ENCODE data around the gene BMI1. TPM values are rescaled to one million over a fixed set of nuclear protein-coding genes. Genes with fewer than 3 reads are reported as not detected.

BMI1 gene
- total RNA-seq, 1 experiment from 2014 or later, result 6.8 TPM

DNA sequence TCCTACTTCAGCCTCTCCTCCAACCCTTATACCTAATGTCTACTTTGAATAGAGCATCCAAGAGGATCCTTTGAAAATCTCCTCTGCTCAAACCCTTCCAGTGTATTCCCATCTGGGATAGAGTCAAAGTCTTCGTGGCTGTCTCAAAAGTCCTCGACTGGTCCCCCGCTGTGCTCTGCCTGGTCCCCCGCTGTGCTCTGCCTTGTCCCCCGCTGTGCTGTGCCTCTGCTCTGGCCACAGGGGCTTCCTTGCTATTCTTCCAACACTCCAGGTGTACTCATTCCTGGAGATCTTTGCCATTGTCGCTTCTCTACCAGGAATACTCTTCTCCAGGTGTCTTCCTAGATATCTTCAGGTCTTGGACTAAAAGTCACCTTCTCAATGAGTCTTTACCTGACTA, 40.8 kb upstream of the BMI1 start:
- Mint-ChIP-seq H3K4me1 (peaks cover 28 to 30% of the 10 kb centered on the region in 2 experiments), H3K27ac (0 out of 7 replicates have a peak overlapping the region, but pooled peaks of 1 of the 3 experiments have one; percentile 35), H3K27me3 (ENCODE audit: low read depth) (peaks cover 9% of the 10 kb centered on the region), H3K4me3 (peak overlapping the region in 1 of 2 experiments; percentile 2; a peak in 1 of 5 replicates), H3K9me3 (no peaks in the 10 kb centered on the region), H3K36me3 (ENCODE audit: insufficient read depth in 1 of 3, low read depth in 3 of 3) (no peaks in the 10 kb centered on the region)
- no peak overlapping the region for H4K91ac ChIP-seq (ENCODE audit: insufficient read length, low read depth, low read length)
- no peaks in the 10 kb centered on the region for H3K9me3 ChIP-seq (ENCODE audit: control insufficient read depth, low read depth, low read length)
- H3K79me1 ChIP-seq (ENCODE audit: insufficient read depth, low read depth, low read length, poor library complexity, severe bottlenecking), result no peaks in the 10 kb centered on the region
- H3K4me1 ChIP-seq (ENCODE audit: insufficient read depth, low read length), result peaks cover 13% of the 10 kb centered on the region; the same call in 1 of the 2 replicates
- no peak overlapping the region for H2BK15ac ChIP-seq (ENCODE audit: low read depth, low read length)
- WGBS (ENCODE audit: extremely low coverage, insufficient read length, low lambda C conversion rate), result no CpG with 5 or more reads among the region's 6 CpGs
- no peak overlapping the region for H2AFZ ChIP-seq (ENCODE audit: low read length)
- no peak overlapping the region for H3T11ph ChIP-seq (ENCODE audit: low read length)
- no peak overlapping the region for H2AK5ac ChIP-seq (ENCODE audit: insufficient read length, low read length)
- H3K18ac ChIP-seq (ENCODE audit: insufficient read length, low read depth, low read length), result no peak overlapping the region
- no peaks in the 10 kb centered on the region for H3K79me2 ChIP-seq (ENCODE audit: insufficient read depth, low read length)
- peak; percentile 42 for DNase-seq
- no peak overlapping the region for H2BK5ac ChIP-seq (ENCODE audit: insufficient read length, low read length)
- TF ChIP-seq, protein P1, sequence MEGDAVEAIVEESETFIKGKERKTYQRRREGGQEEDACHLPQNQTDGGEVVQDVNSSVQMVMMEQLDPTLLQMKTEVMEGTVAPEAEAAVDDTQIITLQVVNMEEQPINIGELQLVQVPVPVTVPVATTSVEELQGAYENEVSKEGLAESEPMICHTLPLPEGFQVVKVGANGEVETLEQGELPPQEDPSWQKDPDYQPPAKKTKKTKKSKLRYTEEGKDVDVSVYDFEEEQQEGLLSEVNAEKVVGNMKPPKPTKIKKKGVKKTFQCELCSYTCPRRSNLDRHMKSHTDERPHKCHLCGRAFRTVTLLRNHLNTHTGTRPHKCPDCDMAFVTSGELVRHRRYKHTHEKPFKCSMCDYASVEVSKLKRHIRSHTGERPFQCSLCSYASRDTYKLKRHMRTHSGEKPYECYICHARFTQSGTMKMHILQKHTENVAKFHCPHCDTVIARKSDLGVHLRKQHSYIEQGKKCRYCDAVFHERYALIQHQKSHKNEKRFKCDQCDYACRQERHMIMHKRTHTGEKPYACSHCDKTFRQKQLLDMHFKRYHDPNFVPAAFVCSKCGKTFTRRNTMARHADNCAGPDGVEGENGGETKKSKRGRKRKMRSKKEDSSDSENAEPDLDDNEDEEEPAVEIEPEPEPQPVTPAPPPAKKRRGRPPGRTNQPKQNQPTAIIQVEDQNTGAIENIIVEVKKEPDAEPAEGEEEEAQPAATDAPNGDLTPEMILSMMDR (conservative IDR thresholded peaks at IDR 0.05), result no peak
- no peak overlapping the region for H3K23ac ChIP-seq (ENCODE audit: insufficient read length, low read depth, low read length)
- H3K14ac ChIP-seq (ENCODE audit: insufficient read depth, low read length), result no peak overlapping the region
- no peak overlapping the region for H2BK120ac ChIP-seq (ENCODE audit: low read depth, low read length, poor library complexity, severe bottlenecking)
- H2BK20ac ChIP-seq (ENCODE audit: low read depth, low read length, poor library complexity, severe bottlenecking), result no peak overlapping the region
- no peaks in the 10 kb centered on the region for H3K23me2 ChIP-seq (ENCODE audit: insufficient read length, low read depth, low read length, poor library complexity, severe bottlenecking)
- H3K4ac ChIP-seq (ENCODE audit: low read depth, low read length), result no peak overlapping the region
- H4K20me1 ChIP-seq (ENCODE audit: control insufficient read depth, insufficient read depth, insufficient read length), result no peaks in the 10 kb centered on the region
- H3K56ac ChIP-seq (ENCODE audit: insufficient read length, low read depth, low read length), result no peak overlapping the region
- H2BK12ac ChIP-seq (ENCODE audit: insufficient read length, low read depth, low read length), result no peak overlapping the region
- H3K27me3 ChIP-seq (ENCODE audit: insufficient read depth, low read length), result no peaks in the 10 kb centered on the region
- no peak overlapping the region for H3K27ac ChIP-seq (ENCODE audit: insufficient read length, low read depth, low read length)
- no peak overlapping the region for H4K5ac ChIP-seq (ENCODE audit: insufficient read length, low read depth, low read length)
- H3K4me2 ChIP-seq (ENCODE audit: insufficient read depth, insufficient read length, low read length), result no peak overlapping the region
- no peak overlapping the region for H4K8ac ChIP-seq (replicated peaks; ENCODE audit: insufficient read length, low read depth, low read length)
- no peak overlapping the region for H3K9ac ChIP-seq (ENCODE audit: extremely low read depth, insufficient read length, low read length)
